ENCODE measurements around the gene TIAM2.

DNA sequence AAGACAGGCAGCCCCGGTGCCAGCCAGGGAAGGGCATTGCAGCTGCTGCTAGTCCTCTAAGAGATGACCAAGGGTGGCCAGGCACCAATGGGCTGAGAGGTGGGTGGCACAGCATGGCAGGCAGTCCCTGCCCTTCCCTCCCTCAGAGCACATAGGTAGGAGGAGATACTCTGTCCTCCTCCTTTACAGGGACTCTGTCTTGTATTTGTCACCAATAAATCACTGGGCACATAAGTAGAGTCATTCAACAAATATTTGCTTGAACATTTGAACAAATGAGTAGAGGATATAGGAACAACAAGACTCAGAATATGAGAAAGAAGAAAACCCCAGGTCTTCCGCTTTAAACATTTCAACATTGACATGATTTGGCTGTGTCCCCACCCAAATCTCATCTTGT is 199.3 kb downstream of the TIAM2 start:
- no peak for TF ChIP-seq EZH2 (IDR thresholded peaks at IDR 0.05; ENCODE audit: borderline replicate concordance)
- TF ChIP-seq, protein P1, sequence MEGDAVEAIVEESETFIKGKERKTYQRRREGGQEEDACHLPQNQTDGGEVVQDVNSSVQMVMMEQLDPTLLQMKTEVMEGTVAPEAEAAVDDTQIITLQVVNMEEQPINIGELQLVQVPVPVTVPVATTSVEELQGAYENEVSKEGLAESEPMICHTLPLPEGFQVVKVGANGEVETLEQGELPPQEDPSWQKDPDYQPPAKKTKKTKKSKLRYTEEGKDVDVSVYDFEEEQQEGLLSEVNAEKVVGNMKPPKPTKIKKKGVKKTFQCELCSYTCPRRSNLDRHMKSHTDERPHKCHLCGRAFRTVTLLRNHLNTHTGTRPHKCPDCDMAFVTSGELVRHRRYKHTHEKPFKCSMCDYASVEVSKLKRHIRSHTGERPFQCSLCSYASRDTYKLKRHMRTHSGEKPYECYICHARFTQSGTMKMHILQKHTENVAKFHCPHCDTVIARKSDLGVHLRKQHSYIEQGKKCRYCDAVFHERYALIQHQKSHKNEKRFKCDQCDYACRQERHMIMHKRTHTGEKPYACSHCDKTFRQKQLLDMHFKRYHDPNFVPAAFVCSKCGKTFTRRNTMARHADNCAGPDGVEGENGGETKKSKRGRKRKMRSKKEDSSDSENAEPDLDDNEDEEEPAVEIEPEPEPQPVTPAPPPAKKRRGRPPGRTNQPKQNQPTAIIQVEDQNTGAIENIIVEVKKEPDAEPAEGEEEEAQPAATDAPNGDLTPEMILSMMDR (IDR thresholded peaks at IDR 0.05; ENCODE audit: poor library complexity): no peak

Measured in hepatocyte (in vitro differentiated cells).